Measurements from ENCODE around the gene PGAP2.

DNA sequence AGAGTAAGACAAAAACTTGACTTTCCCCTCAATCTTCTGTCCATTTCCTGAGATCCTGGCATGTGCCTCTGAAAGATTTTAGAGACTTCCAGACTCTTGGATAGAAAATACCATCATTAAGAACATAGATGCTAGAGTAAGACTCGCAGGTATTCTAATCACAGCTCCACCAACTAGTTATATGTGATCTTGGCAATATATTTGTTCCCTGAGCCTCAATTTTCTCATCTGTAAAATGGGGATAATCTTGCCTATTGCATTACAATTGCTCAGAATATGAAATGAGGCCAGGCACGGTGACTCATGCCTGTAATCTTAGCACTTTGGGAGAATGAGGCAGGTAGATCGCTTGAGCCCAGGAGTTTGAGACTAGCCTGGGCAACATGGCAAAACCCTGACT is 21.7 kb downstream of the PGAP2 start:
- TF ChIP-seq, protein P1, sequence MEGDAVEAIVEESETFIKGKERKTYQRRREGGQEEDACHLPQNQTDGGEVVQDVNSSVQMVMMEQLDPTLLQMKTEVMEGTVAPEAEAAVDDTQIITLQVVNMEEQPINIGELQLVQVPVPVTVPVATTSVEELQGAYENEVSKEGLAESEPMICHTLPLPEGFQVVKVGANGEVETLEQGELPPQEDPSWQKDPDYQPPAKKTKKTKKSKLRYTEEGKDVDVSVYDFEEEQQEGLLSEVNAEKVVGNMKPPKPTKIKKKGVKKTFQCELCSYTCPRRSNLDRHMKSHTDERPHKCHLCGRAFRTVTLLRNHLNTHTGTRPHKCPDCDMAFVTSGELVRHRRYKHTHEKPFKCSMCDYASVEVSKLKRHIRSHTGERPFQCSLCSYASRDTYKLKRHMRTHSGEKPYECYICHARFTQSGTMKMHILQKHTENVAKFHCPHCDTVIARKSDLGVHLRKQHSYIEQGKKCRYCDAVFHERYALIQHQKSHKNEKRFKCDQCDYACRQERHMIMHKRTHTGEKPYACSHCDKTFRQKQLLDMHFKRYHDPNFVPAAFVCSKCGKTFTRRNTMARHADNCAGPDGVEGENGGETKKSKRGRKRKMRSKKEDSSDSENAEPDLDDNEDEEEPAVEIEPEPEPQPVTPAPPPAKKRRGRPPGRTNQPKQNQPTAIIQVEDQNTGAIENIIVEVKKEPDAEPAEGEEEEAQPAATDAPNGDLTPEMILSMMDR (CRISPR knock-in tag; IDR thresholded peaks at IDR 0.05), result no peak
- TF ChIP-seq ZNF331 (CRISPR knock-in tag; IDR thresholded peaks at IDR 0.05) (no peak), MIER3 (CRISPR knock-in tag; IDR thresholded peaks at IDR 0.05; ENCODE audit: borderline replicate concordance) (no peak), ZNF251 (CRISPR knock-in tag; IDR thresholded peaks at IDR 0.05) (no peak)
- TF ChIP-seq, protein P2, sequence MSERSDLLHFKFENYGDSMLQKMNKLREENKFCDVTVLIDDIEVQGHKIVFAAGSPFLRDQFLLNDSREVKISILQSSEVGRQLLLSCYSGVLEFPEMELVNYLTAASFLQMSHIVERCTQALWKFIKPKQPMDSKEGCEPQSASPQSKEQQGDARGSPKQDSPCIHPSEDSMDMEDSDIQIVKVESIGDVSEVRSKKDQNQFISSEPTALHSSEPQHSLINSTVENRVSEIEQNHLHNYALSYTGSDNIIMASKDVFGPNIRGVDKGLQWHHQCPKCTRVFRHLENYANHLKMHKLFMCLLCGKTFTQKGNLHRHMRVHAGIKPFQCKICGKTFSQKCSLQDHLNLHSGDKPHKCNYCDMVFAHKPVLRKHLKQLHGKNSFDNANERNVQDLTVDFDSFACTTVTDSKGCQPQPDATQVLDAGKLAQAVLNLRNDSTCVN (CRISPR knock-in tag; IDR thresholded peaks at IDR 0.05; ENCODE audit: borderline replicate concordance), result no peak

Data from HepG2 (cell line).